Endometrial microvascular endothelial cells (primary cell): ENCODE data around the gene OOSP3. TPM values are rescaled to one million over a fixed set of nuclear protein-coding genes. Genes with fewer than 3 reads are reported as not detected.

ENCODE experiments used
- in situ Hi-C: cut with HindIII; loops from 2 replicates; pipeline ENCODE4 v1.10.0; 2017; ENCODE audit warnings: low sequenced_read_pairs, low pct_unique_long_range_greater_than_20kb; ENCODE audit errors: inconsistent ontology term
- total RNA-seq: library from RNA; depleted of rRNA; stranded (reverse); fragments of >200 nt; gene quantifications from one replicate; pipeline ENCODE4 v1.2.3, GENCODE V29; 2015; ENCODE audit errors: inconsistent ontology term

Gene OOSP3
- total RNA-seq, 1 donor from 2014 or later = not detected

GRCh38 chr11:59938132-59938531 is 59.5 kb downstream of the OOSP3 start, which contains the start of gene OOSP1:
Gene OOSP1 (plus strand): TSS chr11:59938432. CDS start chr11:59938455, 23 bp downstream.
- in situ Hi-C loops = no loop called here

DNA sequence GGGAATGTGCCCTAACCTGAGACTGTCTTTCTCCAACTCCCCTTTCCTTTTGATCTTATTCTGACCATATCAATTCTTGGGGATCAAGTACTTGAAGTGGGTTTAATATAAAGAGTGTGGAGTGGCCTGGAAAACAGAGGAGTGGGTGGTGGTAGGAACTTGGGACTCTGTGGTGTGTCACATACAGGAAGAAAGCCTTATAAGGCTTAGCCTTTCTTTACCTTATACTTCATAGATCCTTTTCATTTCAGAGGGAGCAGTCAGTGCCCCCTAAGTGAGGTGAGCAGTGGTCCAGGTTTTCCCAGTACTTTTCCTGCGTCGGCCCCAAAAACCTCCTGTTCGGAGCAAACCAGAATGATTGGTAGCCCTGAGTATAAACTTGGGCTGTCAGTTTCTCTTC is 60.1 kb downstream of the OOSP3 start:
- in situ Hi-C loops = no loop called here

DNA sequence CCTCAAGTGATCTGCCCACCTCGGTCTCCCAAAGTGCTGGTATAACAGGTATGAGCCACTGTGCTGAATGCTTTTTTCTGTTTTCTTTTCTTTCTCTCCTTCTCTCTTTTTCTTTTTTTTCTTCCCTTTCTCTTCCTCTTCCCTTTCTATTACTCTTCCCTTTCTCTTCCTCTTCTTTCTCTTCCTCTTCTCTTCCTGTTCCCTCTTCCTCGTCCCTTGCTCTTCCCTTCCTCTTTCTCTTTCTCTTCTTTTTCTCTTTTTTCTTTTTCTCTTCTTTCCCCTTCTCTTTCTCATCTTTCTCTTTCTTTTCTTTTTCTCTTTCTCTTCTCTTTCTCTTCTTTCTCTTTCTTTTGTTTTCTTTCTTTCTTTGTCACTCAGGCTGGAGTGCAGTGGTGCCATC is 60.9 kb downstream of the OOSP3 start:
- in situ Hi-C loops = no loop called here

DNA sequence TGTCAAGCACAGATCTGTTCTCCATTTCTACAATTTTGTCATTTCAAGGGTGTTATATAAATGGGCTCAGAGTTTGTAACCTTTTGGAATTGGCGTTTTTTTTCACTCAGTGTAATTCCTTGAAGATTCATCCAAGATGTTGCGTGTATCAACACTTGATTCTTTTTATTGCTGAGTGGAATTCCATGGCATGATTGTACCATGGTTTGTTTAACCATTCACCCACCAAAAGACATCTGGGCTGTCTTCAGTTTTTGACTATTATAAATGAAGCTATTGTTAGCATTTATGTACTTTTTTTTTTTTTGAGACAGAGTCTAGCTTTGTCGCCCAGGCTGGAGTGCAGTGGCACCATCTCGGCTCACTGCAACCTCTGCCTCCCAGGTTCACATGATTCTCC is 62.5 kb downstream of the OOSP3 start:
- in situ Hi-C loops = no loop called here

- in situ Hi-C loops = no loop called here
These were observed 65.6 kb downstream of the OOSP3 start for GRCh38 chr11:59943997-59944714.

- in situ Hi-C loops = no loop called here
These were observed 66.1 kb downstream of the OOSP3 start for GRCh38 chr11:59944720-59945119.

Other genes starting within 250 kb of the OOSP3 start
- 11.7 TPM for gene PATL1, start 209.7 kb upstream of the OOSP3 start, total RNA-seq
- gene OR10V1, start 164.9 kb upstream of the OOSP3 start, total RNA-seq = not detected
- gene STX3, start 123.4 kb upstream of the OOSP3 start, total RNA-seq = 24.4 TPM
- 48.8 TPM for gene MRPL16, start 68.0 kb upstream of the OOSP3 start, total RNA-seq
- gene CBLIF, start 33.3 kb upstream of the OOSP3 start, total RNA-seq = not detected
- not detected for gene TCN1, start 12.3 kb upstream of the OOSP3 start, total RNA-seq
- not detected for gene OOSP1, start 59.6 kb downstream of the OOSP3 start, total RNA-seq
- not detected for gene OOSP4A, start 85.3 kb downstream of the OOSP3 start, total RNA-seq
- gene OOSP4B, start 138.4 kb downstream of the OOSP3 start, total RNA-seq = not detected
- gene OOSP2, start 161.6 kb downstream of the OOSP3 start, total RNA-seq = not detected
- not detected for gene MS4A3, start 177.9 kb downstream of the OOSP3 start, total RNA-seq
- not detected for gene MS4A2, start 209.9 kb downstream of the OOSP3 start, total RNA-seq